GM19452 (cell line): Measurements from ENCODE around the gene OXNAD1.
A peak's percentile ranks its signal among the peaks of the same experiment; 100 is the strongest.
"Not testable (repeated sequence)": the region's sequence is repeated elsewhere in the genome, so short reads cannot be mapped to it uniquely, and the experiment has no call there.

Source experiments
- ATAC-seq: cut with Tn5 transposase; IDR thresholded peaks from one replicate; pipeline ENCODE4 v1.9.1; 2021; ENCODE audit not compliant: unreplicated experiment

OXNAD1 gene

GRCh38 chr3:16302082-16302631, 37.1 kb downstream of the OXNAD1 start:
- ATAC-seq = no peak

- ATAC-seq = no peak
Observed at GRCh38 chr3:16303037-16303575, 38.1 kb downstream of the OXNAD1 start.

GRCh38 chr3:16304061-16305010, 39.3 kb downstream of the OXNAD1 start:
- ATAC-seq = no peak

GRCh38 chr3:16305111-16305541, 40.1 kb downstream of the OXNAD1 start:
- ATAC-seq = no peak

- ATAC-seq = no peak
Observed at GRCh38 chr3:16307832-16308531, 43.0 kb downstream of the OXNAD1 start.

- no peak for ATAC-seq
Observed at GRCh38 chr3:16308727-16309126, 43.7 kb downstream of the OXNAD1 start.

- peak; percentile 86 for ATAC-seq
Observed at GRCh38 chr3:16309558-16309957, 44.5 kb downstream of the OXNAD1 start.

GRCh38 chr3:16310486-16310885, 45.5 kb downstream of the OXNAD1 start:
- ATAC-seq = not testable (repeated sequence)

- peak; percentile 63 for ATAC-seq
Observed at GRCh38 chr3:16311960-16312451, 47.0 kb downstream of the OXNAD1 start.

- ATAC-seq = no peak
Observed at GRCh38 chr3:16313886-16314645, 49.1 kb downstream of the OXNAD1 start.

- no peak for ATAC-seq
Observed at GRCh38 chr3:16315623-16316022, 50.6 kb downstream of the OXNAD1 start.

- ATAC-seq = no peak
Observed at GRCh38 chr3:16316396-16316795, 51.4 kb downstream of the OXNAD1 start.

GRCh38 chr3:16316847-16317560, 52.0 kb downstream of the OXNAD1 start:
- ATAC-seq = no peak

GRCh38 chr3:16317561-16317945, 52.5 kb downstream of the OXNAD1 start:
- ATAC-seq = no peak

- no peak for ATAC-seq
Observed at GRCh38 chr3:16318176-16318575, 53.2 kb downstream of the OXNAD1 start.

- ATAC-seq = no peak
Observed at GRCh38 chr3:16319307-16319706, 54.3 kb downstream of the OXNAD1 start.

GRCh38 chr3:16319723-16320122, 54.7 kb downstream of the OXNAD1 start:
- ATAC-seq = no peak

- ATAC-seq = no peak
Observed at GRCh38 chr3:16320711-16321110, 55.7 kb downstream of the OXNAD1 start.

GRCh38 chr3:16322189-16322588, 57.2 kb downstream of the OXNAD1 start:
- no peak for ATAC-seq

- no peak for ATAC-seq
Observed at GRCh38 chr3:16323737-16324136, 58.7 kb downstream of the OXNAD1 start.
